Measurements from ENCODE around the gene KIAA0513. TPM values are rescaled to one million over a fixed set of nuclear protein-coding genes. Genes with fewer than 3 reads are reported as not detected.

Gene KIAA0513
- total and polyA plus RNA-seq, 10 of the 15 experiments (the other 5 are each of a cell fraction or from before 2014, with no cell fraction given), result 0.14 to 5.8 (median 2.0) TPM

DNA sequence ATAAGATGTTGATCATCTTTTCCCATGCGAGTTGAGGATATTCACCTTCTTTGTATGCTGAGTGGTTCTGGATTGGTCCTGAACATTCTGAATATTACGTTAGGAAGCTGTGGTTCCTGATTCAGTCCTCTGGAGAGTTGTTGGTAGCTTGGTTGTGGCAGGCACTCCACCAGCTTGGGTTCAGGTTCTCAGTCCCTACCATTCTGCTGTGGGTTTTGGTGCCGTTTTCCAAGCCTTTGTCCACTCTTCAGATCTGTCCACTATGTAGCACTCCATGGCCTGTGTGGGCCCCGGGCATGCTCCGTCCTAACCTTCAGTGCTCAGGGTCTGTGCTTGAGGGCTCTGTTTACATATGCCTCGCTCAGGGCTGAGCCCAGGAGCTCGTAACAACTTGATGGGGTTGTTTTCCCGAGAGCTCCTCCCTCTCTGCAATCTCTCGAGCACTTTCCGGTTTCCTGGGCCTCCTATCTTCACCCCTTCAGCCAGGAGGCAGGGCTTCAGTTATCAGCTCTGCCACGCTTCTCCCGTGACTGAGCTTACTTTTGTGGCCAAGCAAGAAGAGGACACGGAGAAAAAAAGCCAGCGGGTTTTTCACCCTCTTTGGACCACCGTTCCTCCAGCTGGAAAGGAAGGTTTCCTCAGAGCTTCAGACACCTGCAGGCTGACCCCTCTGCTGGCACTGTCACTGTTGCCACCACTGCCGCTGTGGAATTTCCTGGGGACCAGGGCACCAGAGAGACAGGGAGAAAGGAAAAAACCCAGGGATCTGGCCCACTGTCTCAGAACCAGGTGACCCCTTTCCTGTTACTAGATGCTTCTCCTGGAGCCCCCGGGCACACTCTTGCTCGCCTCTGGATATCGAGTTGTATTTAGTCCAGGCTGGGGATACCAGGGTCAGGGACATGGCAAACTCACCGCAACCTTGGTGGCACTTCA lies 19.6 kb downstream of the KIAA0513 start (continued):
- TF ChIP-seq ZNF274 (IDR thresholded peaks at IDR 0.05; ENCODE audit: insufficient read depth, insufficient read length), result no peak

DNA sequence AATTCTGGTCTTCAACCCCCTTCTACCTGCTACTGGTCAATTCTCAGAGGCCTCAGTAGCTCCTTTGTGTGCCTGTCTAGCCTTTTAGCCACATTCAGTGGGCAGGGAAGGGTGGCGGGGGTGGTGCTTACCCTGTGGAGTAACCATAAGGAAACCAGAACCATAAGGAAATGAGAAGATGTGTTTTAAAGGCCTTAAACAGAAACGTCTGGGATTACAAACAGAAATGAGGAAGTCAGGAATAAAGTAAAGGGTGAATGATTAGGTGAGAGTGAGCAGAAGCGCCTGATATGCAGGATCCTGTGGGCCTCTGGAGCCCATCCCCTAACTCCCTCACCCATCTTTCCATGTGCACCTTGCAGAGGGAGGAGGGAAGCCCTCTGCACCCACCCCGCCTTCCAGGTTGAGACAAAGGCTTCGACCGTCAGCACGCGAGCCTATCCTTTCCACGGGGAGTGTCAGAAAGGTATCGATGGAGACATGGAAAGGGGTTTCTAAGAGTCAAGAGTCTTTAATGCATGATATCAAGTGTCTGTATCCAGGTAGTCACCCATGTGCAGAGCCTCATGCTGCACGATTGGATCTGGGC lies 20.4 kb downstream of the KIAA0513 start:
- ATAC-seq (no peak), DNase-seq (ENCODE audit: low read depth, low spot score) (no peak), FAIRE-seq (no peak)
- Histone ChIP-seq H3K9me3 (replicated peaks; ENCODE audit: control insufficient read depth, insufficient read depth, low read length) (no peaks in the 10 kb centered on the region), H3K36me3 (ENCODE audit: control insufficient read depth in 2 of 2, insufficient read depth in 2 of 2, low read length in 1 of 2) (no peaks in the 10 kb centered on the region), H3K4me1 (ENCODE audit: control insufficient read depth, insufficient read depth, low read length) (no peaks in the 10 kb centered on the region), H3K27me3 (replicated peaks in 1 of 2; ENCODE audit: control insufficient read depth in 2 of 2, insufficient read depth in 2 of 2, low read length in 1 of 2) (no peaks in the 10 kb centered on the region; a peak in 1 of 4 replicates), H4K20me1 (ENCODE audit: control insufficient read depth, insufficient read depth) (no peaks in the 10 kb centered on the region), H3K79me2 (ENCODE audit: control insufficient read depth, insufficient read depth, low read length) (no peaks in the 10 kb centered on the region), H3K9ac (ENCODE audit: control insufficient read depth, insufficient read depth, low read length) (no peak overlapping the region), H3K4me2 (ENCODE audit: control insufficient read depth, insufficient read depth) (no peak overlapping the region), H2AFZ (ENCODE audit: control insufficient read depth, low read depth, low read length) (no peak overlapping the region), H3K27ac (ENCODE audit: control insufficient read depth, insufficient read depth) (no peak overlapping the region), H3K4me3 (no peak overlapping the region)
- ChIA-PET RAD21 (ENCODE audit: unreplicated experiment) (no interaction called here), CTCF (interaction anchor here (2.0 kb wide), 1 partner anchor 8 kb away, joined by 9 read pairs; no protein-coding TSS in a partner anchor), POLR2A (no interaction called here), SMC1A (ENCODE audit: uncharacterized antibody, unreplicated experiment) (no interaction called here)
- in situ Hi-C loops (cut with MboI), result no loop called here
- intact Hi-C loops (cut with micrococcal nuclease; ENCODE audit: unreplicated experiment), result no loop called here
- WGBS (ENCODE audit: insufficient coverage, insufficient replicate concordance, low lambda C conversion rate, missing lambda C conversion rate), result 52% methylated on average over 11 of the region's 11 CpGs
- no TSS peak for BruUV-seq (replicated peaks)
- TF ChIP-seq TCF12 (IDR thresholded peaks at IDR 0.05; ENCODE audit: low read depth, low read length) (no peak), SPI1 (IDR thresholded peaks at IDR 0.05; ENCODE audit: borderline replicate concordance, insufficient read depth, low read depth, low read length) (peak; percentile 45; the same call in 1 of the 2 replicates)
- TF ChIP-seq, protein P1, sequence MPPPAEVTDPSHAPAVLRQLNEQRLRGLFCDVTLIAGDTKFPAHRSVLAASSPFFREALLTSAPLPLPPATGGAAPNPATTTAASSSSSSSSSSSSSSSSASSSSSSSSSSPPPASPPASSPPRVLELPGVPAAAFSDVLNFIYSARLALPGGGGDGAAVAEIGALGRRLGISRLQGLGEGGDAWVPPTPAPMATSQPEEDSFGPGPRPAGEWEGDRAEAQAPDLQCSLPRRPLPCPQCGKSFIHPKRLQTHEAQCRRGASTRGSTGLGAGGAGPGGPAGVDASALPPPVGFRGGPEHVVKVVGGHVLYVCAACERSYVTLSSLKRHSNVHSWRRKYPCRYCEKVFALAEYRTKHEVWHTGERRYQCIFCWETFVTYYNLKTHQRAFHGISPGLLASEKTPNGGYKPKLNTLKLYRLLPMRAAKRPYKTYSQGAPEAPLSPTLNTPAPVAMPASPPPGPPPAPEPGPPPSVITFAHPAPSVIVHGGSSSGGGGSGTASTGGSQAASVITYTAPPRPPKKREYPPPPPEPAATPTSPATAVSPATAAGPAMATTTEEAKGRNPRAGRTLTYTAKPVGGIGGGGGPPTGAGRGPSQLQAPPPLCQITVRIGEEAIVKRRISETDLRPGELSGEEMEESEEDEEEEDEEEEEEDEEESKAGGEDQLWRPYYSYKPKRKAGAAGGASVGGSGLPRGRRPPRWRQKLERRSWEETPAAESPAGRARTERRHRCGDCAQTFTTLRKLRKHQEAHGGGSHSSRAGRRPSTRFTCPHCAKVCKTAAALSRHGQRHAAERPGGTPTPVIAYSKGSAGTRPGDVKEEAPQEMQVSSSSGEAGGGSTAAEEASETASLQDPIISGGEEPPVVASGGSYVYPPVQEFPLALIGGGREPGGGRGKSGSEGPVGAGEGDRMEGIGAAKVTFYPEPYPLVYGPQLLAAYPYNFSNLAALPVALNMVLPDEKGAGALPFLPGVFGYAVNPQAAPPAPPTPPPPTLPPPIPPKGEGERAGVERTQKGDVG (CRISPR knock-in tag; IDR thresholded peaks at IDR 0.05), result no peak

Data from GM12878 (cell line).